UCSD-AML1 (cell line): ENCODE measurements around the gene TRAPPC10.
A peak's percentile ranks its signal among the peaks of the same experiment; 100 is the strongest.

Experiments used
- DNase-seq: peaks from one replicate; lab custom pipeline; 2025; ENCODE audit not compliant: unreplicated experiment; lab: John Stamatoyannopoulos, UW

TRAPPC10 gene

DNA sequence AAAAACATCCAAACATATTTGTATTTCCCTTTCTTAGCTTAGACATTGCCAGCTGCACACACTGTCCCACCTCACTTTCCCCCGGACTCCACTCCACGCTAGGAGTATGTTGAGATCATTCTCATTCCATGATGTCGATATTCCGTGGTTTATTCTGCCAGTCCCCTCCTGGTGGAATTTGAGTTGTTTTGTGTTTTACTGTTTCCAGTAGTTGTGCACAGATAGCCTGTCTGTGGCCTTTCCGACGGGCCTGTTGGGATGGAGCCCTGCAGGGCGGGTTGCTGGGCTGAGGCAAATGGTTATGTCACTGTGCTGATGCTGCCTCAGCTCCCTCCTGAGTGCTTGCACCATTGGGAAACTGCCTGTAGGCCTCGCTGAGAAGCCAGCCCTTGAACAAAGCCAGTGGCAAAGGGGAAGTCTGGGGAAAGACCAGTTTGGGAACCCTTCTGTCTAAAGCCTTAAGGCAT lies 12.8 kb downstream of the TRAPPC10 start:
- DNase-seq, result peak; percentile 59

DNA sequence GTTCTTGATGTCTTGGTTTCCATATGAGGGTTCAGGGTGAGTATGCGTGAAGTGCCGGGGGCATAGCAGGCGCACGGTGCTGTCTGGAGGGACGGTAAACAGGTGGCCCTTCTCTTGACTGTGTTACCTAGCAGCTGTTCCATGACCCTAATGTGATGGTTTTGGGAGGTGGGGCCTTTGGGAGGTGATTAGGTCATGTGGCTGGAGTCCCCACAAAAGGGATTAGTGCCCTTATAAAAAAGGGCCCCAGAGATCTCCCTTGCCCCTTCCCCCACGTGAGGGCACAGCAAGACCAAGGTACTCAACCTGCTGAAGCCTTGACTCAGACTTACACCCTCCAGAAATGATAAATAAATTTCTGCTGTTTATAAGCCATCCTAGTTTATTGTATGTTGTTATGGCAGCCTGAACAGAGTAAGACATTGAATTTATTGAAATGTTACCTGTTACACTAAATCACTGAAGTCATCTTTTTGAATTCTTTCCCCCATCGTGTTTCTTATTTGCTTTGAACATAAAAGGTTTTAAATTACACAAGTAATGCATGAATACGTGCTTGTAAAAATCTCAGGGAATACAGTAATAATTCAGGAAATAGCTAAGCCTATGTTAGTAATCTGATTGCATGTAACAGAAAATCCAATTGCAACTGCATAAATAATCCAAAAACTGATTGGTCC lies 15.6 kb downstream of the TRAPPC10 start:
- DNase-seq, result no peak

DNA sequence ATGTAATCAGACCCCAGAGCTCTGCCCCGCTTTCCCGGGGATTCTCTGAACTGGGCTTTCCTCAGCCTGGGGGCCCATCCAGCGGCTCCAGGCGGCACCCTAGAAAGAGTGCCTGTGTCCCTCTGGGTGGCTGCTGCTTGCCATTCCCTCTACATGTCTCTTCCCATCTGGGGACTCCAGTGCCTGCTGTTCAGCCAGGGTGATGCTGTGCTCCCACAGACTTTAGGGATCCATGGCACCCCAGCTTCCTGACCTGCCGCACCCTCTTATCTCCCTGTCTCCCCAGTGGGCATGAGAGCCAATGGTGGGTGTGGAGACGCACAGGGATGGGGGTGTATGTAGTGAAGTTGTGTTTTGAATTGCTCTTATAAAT lies 16.2 kb downstream of the TRAPPC10 start:
- no peak for DNase-seq

DNA sequence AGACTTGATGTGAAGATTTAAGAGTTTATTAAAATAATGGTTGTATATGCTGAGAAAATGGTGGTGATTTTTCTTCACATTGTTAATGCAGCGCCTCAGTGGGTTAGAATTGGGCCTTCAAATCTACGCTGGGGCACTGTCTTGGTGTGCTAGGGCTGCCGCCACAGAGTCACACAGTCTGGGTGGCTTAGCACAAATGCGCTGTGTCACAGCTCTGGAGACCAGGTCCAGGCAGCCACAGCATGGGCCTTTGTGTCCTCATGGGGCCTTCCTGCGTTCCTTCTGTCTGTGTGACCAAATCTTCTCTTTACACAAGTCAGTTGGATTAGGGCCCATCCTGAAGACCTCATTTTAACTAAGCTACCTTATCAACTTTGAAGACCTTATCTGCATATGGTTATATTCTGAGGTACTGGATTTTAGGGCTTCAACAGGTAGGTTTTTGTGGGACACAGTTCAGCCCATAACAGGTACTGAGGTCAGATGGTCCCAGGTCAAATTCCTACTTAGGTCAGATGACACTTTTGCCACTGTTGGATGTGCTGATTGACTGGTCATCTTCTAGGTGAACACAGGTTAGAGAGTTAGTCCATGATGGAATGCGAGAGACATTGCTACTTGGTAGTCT lies 17.5 kb downstream of the TRAPPC10 start:
- no peak for DNase-seq

DNA sequence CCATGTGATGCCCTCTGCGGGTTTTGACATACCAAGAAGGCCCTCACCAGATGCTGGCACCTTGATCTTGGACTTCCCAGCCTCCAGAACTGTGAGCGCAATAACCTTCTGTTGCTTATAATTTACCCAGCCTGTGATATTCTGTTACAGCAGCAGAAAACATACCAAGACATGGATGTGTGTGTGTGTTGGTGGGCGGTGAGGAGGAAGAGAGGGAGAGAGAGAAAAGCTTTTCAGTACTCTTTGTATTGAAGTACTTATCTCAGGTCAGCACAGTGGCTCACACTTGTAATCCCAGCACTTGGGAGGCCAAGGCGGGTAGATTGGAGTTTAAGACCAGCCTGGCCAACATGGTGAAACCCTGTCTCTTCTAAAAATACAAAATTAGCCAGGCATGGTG lies 23.1 kb downstream of the TRAPPC10 start:
- no peak for DNase-seq

DNA sequence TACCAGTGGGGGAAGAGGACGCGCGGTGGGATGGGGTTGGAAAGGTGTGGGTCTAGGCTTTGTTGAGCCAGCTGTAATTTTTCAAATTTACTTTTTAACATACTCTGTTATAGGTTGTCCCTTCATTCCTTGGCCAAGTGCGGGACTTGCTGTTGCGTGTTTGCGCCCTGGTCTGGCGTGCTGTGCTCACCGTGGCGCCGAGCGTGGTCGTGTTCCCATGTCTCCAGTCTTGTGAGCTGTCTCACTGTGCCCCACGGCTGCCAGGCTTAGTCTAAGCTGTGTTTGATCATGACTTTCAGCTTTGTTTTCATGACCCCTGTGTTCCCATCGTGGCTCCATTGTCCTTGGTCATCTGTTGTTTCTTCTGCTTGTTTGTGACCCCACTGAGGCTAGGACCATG lies 26.0 kb downstream of the TRAPPC10 start:
- no peak for DNase-seq

DNA sequence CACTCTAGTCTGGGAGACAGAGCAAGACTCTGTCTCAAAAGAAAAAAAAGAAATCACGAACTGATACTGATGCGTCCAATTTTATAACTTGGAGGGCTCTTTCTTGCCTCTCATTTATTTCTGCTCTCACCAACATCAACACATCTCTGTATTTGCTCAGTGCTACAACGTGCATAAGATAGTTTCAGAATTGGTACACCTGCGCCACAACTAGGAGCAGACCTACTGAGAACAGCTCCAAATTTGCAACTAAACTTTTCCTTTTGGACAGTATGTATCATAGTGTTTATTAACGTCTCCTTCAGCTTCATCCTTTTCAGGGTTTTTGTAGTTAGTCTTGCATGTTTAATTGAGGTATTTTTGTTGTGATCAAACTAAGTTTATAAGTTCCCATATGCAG lies 27.7 kb downstream of the TRAPPC10 start:
- DNase-seq, result no peak

DNA sequence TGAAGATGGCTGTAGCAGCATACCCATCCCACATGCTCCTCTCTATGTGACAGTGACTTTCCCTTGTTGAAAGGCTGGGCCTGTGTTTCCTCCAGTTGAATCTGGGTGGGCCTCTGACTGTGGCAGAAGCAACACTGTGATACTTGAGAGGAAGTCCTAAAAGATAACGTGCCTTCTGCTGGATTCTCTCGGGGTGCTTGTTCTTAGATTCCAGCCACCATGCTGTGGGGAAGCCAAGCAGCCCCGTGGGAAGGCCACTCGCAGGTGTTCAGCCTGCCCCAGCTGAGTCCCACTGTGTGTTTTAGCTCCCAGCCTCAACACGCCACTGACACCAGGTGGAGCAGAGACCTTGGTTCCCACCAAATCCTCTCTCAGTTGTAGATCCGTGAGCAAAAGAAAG lies 31.5 kb downstream of the TRAPPC10 start:
- DNase-seq, result no peak

DNA sequence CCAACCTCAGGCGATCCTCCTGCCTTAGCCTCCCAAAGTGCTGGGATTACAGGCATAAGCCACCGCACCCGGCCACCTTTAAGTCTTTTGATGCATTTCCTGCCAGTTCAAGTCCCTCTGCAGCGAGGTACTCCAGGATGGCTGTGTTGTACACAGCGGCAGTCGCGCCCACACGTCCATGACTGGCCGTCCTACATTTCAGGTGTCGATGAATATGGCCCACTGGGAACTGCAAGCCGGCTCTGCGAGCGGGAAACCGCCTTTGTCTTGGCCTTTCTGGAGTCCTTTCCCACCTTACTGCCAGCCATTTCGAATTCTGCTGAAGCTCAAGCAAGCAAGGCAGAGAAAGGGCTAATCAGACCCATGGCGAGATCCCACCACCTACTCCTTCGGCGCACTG lies 34.6 kb downstream of the TRAPPC10 start:
- DNase-seq, result no peak

DNA sequence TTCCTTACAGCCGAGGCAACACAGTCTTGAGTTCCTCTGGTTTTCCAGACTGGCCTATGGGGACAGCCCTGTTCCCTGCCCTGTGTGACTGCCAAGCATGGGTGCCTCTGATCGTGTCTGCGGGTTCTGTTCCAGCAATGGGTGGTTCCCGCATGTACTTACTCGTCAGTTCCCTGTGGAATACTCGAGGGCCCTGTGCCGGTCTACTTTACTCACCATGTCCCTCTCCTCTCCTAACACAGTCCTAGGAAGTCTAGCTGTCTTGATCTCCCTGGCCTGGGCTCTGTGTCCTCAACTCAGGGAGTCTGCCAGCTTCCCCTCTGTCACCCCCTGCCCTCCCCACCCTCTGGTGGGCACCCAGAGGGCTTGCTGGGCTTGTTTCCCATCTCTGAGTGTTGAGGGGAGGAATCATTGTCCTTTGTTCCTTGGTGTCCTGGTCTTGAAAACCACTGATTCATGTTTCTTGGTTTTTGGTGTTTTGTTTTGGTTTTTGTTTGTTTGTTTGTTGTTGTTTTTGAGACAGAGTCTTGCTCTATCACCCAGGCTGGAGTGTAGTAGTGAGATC lies 36.0 kb downstream of the TRAPPC10 start:
- DNase-seq, result no peak

DNA sequence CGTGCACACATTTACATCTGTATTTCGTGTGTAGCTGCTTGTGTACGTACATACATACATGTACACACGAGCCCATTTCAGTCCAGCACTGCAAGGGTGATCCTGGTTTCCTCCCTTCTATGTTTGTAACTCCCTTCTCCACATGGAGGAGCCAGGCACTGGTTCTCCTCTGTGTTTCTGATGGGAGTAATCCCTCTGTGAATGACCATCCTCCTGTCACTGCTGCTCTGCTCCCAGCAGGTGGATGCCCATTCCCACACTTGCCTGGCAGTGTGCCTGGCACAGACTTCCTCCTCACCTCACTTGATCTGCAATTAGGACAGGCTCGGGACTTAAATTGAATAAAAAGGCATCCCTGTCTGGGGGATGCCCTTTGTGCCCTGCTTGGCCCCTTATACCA lies 37.1 kb downstream of the TRAPPC10 start:
- DNase-seq, result no peak

DNA sequence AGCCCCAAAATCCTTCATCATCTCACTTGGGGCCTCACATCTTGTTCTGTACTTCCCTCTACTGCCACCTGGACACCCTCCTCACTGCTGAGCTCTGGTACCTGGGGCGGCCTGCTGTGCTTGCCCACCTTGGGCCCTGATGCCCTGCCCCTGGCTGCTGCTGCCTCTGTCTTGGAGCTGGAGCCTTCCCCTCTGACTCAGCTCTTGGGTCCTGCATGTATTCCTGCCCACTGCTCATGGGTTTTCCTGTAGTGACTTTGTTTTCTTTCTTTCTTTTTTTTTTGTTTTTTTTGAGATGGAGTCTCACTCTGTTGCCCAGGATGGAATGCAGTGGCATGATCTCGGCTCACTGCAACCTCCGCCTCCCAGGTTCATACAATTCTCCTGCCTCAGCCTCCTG lies 37.5 kb downstream of the TRAPPC10 start:
- DNase-seq, result no peak

DNA sequence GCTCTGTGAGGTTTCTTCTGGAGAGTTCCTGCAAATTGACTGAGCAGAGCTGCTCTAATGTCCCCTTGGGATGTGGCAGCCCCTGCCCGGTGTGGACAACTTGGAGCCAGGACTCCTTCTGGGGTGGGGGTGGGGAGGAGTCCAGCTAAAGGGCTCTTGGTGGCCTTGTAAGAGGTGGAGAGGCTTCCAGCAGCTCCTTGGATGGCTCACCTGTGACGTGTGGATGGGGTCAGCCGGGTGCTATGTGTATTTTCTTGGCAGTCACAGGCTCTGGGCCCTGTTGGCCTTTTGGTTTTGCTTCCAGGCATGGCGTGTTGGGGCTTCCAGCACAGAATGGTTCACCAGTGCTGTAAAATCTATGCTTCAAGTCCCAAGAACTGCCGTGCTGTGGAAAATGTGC lies 38.2 kb downstream of the TRAPPC10 start:
- DNase-seq, result no peak

DNA sequence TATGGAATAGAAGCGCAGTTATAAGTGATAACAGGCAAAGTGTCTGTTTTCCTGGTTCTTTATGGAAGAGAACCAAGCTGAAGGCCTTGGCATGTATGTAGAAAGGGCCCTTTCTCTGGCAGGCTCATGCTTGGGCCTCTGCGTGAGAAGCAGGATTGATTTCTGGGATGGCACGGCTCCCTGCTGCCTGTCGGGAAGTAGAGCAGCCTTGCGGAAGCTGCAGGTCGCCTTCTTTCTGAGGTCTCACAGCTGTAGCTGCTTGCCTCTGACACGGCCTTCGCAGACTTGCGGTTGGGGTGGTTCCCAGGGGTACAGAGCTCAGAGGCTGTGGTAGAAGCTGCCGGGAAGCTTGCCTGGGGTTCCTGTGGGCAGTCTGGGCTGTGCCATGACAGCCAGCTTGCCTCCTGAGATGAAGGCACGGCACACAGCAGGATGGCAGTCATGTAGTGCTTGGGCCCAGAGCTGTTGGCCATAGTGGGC lies 39.4 kb downstream of the TRAPPC10 start:
- DNase-seq, result no peak

DNA sequence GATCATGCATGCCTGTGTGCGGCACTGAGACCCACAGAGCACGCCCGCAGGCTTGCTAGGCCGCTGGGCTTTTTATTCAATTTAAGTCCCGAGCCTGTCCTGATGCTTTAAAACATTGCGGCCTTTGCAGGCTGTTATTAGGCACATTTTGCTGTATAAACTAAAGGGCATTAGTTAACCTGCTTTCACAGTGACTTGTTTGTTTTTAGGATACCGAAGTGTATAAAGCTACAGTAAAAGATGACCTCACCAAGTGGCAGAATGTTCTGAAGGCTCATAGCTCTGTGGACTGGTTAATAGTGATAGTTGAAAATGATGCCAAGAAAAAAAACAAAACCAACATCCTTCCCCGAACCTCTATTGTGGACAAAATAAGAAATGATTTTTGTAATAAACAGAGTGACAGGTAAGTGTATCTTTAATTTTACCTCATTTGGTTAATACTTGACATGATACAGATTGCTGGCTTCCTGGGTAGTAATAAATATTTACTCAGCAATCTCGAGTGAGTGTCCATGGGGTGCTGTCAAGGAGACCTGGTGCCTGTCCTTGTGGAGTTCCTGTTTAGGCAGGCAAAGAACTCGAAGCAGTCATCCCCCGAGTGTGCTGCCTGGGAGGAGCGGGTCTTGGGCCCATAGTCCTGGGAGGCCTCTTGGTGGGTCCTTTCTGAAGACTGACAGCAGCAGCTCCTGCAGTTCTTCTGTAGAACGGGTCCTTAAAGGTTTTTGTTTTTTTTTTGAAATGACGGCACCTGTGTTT lies 40.1 kb downstream of the TRAPPC10 start:
- no peak for DNase-seq

DNA sequence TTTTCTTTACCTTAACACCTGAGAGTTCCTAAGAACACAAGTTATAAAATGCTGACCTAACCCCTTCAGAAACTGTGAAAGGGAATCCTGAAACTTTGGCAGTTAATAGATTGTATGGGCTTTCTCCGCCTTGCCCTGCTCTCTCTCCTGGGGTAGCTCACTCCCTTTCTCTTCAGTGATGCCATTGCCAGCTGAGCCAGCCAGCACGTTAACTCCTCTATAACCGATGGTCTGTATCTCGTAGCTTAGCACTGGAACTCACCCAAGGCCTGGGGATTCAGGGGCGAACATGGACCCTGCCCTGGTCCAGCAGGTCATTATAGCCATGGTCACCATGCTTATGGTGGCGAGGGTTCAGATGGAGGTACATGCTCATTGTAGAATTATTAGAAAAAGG lies 40.7 kb downstream of the TRAPPC10 start:
- DNase-seq, result no peak

DNA sequence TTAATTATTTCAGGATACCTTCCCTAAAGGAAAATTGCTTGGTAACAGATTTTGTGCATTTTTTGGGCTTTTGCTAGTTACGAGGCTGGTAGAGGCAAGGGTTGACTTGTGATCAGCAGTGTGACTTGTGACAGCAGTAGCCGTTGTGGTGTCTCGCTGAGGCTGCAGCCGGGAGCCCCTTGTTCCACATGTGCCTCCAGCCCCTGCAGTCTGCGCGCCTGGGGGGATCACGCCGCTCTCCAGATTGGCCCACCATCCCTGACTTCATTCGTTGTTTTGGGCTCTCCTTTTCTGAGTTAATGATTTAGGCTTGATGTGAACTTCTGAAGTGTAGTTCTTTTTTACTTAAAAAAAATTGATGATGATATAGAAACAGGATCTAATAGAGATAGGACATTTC lies 41.5 kb downstream of the TRAPPC10 start:
- DNase-seq, result no peak

DNA sequence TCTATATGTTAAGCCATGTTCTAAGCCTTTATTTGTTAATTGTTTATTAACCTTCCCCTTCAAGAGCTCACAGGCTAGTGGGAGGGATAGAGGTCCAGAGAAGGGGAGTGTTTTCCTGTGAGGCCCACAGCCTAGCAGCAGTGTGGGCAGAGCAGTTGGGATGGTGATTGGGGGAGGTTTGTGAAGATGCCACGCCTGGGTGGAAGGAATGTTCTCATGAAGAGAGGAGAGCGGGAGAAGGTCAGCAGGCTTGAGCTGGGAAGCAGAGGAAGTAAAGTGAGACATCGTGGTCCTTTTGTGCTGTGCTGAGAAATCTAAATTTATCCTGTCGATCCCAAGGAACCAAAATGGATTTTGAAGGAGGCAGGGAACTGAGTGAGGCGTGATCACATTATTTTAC lies 42.6 kb downstream of the TRAPPC10 start:
- DNase-seq, result no peak

DNA sequence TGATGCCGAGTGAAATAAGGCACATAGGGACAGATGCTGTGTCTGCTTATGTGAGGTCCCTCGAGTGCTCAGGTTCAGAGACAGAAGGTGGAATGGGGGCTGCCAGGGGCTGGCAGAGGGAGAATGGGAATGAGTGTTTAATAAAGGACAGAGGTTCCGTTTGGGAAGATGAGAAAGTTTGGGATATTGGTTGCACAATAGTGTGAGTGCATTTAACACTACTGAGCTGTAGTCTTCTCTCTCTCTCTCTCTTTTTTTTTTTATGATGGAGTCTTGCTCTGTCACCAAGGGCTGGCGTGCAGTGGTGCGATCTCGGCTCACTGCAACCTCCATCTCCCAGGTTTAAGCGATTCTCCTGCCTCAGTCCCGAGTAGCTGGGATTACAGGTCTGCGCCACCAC lies 44.9 kb downstream of the TRAPPC10 start:
- no peak for DNase-seq

DNA sequence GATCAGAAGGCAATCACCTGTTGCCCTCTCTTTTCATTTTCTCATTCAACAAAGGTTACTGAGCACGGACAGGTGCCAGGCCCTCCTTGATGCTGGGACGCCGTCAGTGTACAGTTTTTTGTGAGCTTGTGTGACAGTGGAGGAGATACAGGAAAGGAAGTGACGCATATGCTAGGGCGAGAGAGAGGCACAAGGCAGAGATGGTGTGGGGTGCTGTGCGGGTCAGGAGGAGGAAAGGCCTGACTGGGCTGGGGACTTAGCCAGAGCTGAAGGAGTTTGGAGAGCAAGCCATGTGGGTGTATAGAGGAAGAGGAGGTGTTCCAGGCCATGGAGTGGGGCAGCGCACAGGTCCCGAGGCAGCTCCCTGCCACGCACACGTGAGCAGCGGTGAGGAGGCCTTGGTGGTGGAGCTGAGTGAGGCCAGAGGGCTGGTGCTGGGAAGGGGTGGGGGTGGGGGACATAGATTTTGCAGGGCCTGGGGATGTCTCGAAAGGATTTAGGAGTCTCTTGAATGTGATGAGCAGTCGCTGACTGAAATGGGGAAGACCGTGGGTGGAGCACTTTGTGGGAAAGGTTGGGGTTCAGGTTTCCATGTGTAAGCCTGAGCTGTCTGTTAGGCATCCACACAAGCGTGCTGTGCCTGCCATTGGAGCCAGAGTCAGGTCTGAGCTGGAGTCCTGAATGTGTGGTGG lies 46.0 kb downstream of the TRAPPC10 start:
- DNase-seq, result no peak

DNA sequence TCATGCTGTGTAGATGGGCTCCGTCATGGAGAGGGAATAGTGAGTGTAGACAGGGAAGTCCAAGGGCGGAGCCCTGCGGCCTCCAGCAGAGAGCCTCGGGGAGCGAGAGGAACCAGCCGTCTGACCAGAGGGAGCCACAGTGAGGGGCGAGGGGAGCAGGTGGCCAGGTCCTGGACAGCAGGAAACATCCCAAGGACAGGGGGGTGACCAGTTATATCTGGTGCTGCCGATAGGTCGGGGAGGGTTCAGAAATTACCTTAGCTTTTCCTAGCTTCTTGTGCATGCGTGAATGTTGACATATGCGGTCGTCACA lies 46.5 kb downstream of the TRAPPC10 start:
- no peak for DNase-seq
